Activated naive CD4-positive, alpha-beta T cell treated with anti-CD3 and anti-CD28 coated beads, Interleukin-2, amount 50 U/mL, for 16 hours (primary cell): ENCODE measurements around the gene MSANTD1.
"Not testable (repeated sequence)": the region's sequence is repeated elsewhere in the genome, so short reads cannot be mapped to it uniquely, and the experiment has no call there.

ENCODE experiments used
- DNase-seq: peaks from one replicate; pipeline ENCODE4 v3.0.0-alpha.2; 2020

MSANTD1 gene

DNA sequence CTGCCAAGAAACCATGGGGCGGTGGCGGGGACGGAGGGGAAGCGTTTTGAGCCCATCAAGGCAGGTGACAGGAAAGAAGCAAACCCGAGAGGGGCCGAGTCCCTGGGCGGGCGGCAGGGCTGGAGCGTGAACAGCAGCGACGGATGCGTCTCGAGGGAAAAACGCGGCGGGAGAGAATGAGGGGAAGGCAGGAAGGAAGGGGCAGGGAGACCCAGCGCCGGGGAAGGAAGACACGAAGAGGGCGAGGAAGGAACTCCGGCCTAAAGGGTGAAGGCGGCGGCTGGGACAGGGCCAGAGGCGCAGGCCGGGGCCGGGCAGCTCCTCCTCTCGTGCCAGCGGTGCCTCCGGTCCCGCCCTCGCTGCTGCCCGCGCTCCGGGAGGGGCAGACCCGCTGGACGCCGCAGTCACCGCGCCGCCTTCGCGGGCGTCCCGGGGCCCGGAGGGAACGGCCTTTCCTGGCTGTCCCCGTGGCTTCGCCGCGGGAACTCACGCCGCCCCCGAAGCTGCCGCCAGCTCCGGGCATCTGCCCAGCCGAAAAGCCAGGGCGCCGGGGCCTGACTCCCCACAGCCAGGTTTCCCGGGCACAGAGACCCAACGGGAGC, 43.1 kb downstream of the MSANTD1 start:
- DNase-seq = no peak

DNA sequence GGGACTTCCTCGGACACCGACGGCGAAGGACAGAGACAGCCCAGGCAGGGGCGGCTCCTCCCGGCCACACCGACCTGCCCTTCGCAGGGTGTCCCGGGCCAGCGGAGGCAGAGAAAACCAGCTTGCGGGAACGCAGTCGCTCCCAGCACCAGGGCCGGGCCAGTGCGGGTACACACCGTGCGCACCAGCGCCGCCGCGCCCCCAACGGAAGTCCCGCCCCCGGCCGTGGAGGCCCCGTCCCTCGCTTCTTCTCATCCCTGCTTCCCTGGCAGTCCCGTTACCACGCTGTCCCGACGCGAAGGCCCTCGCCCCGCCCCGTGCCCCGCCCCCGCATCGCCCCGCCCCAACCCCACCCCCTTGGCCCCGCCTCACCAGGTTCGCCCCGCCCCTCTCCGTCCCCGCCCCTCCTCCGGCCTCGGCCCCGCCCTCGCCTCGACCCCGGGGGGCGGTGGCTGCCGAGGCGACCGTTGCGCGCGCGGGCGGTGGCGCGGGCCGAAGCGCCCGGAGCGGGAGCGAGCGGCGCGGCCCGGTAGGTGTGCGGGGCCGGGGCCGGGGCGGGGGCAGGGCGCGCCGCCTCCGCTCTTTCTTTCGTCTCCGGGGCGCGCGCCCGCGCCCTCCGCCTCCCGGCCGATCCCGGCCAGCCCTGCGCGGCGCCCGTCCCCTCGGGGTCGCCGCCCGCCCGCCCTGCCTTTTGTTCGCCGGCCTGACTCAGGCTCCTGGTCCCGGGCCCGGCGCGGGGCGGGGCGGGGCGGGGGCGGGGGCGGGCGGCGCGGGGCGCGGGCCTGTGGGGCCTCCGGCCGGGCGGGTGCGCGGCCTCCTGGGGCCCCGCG, 43.8 kb downstream of the MSANTD1 start, which contains the start of gene RGS12:
RGS12 (plus strand) TSS at position 451 of the 830 bp plus-strand sequence. CDS start 23,150 bp downstream, outside the sequence.
- peak; percentile 92 for DNase-seq

DNA sequence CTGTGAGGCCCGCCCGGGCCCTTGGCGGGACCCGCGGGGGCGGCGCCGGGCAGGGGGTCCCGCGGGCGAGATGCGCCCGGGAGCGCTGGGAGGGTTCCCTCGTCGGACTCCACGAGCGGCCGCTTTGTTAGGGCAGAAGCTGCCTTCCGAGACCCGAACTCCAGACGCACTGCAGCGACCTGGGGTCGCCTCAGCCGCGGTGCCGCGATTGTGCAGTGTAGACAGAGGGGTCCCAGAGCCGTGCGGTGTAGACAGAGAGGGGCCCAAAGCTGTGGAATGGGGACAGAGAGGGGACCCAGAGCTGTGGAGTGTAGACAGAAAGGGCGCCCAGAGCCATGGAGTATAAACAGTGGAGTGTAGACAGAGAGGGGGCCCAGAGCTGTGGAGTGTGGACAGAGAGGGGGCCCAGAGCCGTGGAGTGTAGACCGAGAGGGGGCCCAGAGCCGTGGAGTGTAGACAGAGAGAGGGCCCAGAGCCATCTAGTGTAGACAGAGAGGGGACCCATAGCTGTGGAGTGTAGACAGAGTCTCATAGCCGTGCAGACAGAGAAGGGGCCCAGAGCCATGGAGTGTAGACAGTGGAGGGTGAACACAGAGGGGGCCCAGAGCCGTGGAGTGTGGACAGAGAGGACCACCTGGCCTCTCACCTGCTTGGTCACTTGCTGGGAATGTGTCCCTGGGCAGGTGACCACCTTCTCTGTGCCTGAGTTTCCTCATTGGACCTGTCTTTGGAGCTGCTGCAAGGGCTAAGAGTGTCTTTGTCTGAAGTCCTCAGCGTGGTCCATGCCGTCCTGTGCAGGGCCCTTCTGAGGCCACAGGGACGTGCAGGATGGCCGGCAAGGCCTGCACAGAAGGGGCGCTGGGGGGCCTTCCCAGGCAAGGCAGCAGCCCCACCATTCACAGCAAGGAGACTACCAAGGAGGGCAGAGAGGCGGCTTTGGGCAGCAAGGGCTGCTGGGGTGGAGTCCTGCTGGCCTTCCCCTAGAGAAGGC, 44.7 kb downstream of the MSANTD1 start:
- no peak for DNase-seq

DNA sequence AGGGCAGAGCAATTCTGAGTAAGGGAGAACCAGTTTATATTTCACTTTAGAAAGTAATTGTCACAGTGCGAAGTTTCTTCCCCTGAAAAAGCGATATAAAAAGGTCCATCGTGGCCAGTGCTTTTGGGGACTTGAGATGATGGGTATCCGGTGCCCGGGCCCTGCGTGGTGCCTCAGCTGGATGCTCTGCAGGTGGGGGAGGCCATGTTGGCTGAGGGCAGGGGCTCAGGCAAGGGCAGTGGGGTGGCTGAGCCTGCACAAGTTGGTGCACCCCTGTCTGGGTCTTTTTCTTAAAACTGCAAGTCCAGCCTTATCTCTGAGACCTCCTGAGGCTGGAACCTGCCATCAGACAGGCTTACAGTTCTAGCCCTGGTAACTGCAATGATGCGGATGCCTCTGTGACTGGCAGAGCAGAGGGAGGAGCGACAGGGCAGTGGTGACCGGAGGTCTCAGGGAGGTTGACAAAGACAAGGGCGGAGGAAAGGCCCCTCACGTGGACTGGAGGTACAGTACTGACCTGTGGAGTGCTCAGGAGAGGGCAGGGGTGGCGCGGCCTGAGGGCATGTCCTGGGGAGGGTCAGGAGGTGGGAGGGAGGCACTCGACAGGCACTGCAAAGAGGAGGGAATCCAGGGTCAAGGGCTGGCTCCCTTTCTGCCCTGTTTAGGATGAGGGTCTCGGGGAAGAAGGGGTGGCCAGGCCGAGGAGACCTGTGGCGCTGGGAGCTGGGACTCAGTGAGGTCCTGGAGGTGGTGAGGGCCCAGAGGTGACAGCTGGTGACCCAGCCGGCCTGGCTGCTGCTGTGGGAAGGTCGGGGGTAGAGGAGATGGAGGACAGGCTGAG, 45.7 kb downstream of the MSANTD1 start:
- no peak for DNase-seq

DNA sequence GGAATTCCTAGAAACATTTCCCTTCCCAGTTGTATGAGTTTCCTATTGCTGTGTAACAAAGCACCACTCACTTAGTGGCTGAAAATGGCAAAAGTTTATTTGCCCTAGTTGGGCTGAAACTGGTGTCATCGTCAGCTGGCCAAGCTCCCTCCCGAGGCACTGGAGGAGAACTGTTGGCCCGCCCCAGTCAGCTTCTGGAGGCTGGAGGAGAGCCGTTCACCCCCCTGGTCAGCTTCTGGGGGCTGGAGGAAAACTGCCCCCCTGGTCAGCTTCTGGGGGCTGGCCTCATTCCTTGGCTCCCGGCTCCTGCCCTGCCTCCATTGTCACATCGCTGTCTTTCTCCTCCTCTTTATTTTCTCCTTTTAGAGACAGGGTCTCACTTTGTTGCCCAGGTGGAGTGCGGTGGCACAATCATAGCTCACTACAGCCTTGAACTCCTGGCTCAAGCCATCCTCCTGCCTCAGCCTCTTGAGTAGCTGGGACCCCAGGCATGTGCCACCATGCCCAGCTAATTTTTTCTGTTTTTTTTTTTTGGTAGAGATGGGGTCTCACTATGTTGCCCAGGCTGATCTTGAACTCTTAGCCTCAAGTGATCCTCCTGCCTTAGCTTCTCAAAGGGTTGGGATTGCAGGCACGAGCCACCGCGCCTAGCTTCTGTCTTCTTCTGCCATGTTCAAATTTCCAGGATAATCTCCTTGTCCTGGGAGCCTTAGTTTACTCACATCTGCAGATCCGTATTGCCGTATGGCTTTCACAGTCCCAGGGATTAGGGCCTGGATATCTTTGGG, 47.1 kb downstream of the MSANTD1 start:
- no peak for DNase-seq

DNA sequence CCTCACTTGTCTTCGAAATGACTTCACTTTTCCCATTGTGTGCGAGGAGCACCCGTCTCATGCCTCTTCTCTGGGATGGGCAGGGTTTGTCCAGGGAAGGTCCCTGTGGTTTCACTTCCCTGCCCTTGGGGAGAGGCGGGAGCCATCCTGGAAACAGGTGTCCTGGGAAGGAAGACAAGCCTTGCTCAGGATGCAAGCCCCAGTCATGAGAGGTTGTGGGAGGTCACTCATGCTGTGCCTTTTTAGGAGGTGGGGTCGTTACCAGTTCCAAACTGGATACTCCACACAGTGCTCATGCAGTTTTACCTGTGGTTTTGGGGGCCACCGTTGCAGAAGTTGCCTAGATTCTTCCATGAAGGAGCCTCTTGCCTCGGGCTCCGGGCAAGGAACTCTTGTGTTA, 47.7 kb downstream of the MSANTD1 start:
- DNase-seq = no peak

DNA sequence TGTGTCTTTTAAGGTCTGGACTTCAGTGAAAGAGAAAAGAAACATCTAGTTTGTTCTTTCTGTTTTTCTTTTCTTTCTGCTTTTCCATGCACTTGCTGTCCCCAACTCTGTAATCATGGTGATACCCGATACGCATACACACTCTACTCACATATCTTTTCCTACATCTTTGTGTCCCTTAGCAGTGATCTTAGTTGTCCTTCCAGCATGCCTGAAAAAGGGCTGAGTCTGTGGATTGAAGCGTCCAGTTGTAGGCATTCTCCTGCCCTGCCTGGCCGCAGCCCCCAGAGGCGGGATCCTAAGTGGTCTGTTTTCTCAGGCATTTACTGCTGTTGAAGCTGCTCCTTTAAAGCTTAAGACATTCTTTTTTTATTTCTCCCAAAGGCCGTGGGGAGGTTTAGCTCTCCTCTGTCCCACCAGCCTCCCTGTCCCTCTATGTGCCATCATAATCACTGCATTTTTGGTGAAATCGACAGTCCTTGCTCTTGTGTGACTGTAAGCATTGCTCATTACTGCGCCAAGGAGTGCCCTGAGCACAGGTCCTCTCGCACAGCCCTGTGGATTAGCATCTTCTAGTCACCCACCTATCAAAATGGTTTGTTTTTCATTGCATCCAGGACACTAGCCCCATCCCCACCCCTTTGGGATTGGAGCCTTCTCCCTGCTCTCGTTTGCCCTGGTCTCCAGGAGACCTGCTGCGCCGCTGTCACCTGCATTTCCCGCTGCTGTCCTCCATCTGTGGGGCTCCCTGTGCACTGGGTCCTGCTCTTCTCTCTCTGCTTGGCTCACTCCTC, 48.3 kb downstream of the MSANTD1 start:
- DNase-seq = no peak

DNA sequence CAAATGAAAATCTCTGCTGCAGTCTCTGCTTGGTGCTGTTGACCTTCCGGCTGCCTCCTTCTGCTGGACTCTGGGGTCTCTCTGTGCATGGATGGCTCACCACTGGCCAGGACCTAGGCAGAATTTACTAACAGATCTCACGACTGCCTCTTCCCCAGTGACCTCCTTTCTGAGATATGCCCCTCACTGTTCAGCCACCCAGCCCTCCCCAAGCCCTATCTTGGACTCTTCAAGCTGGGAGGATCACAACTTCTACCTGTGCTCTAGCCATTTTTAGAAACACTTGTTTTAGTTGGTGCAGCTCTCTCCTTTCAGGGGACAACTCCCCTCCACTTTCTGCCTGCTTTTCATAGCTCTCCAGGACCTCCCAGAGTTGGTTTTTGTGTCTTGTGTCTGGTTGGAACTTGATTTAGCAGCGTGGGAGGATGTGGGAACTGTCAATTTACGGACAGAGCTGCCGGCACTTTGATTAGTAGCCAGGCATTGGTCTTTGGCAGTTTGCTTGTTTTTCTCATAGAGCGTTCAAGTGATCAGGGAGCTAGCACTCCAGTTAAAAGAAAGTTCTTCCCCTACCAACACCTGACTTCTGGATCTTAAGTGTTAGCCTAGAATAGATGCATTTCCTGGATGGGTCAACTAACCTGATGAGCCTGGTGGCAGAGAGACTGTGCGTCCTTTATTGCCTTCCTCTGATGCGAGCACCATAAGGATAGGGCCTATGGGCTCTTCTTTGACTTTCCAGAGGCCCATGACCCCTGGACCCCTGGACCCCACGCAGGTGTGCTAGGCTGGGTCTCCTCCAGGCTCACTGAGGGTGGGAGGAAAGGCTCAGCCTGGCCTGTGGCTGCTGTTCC, 50.4 kb downstream of the MSANTD1 start:
- DNase-seq = no peak

DNA sequence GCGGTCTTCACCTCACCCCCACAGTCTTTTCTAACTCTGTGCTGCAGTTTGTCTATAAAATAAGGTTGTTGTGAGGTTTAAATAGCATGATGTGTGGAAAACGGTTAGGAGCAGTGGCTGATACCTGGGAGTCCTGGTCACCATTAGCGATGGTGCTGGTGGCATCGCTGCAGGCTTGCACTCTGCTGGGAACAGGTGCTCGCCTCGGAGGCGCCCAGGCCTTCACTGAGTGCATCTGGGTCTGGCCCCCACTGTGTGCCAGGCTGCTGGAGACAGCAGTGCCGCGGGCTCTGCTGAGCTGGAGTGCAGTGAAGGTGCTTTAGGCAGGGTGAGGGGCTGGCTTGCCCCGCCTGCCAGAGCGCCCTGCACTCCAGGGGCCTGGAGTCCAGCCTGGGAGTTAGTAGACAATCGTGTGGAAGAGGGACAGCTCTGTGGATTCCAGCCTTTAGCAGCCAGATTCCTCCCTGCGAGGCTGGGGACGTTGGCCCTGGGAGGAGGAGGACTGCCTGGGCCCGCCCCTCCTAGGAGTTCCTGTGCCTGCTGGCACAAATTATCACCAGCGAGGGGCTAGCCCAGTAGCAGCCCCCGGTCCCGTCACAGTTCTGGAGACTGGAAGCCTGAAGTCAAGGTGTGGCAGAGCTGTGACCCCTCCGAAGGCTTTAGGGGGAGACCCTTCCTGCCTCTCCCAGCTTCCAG, 51.2 kb downstream of the MSANTD1 start:
- no peak for DNase-seq

DNA sequence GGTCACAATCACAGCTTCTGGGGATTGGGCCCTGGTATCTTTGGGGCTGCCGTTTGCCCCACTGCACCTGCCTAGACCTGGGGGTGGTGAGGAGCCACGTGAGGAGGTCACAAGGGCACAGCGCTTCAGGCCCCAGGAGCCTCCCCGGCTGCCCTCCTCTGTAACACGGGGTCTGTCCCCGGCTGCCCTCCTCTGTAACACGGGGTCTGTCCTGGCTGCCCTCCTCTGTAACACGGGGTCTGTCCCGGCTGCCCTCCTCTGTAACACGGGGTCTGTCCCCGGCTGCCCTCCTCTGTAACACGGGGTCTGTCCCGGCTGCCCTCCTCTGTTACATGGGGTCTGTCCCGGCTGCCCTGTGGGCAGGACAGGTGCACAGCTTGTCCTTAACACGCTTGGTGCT, 51.9 kb downstream of the MSANTD1 start:
- DNase-seq = not testable (repeated sequence)

DNA sequence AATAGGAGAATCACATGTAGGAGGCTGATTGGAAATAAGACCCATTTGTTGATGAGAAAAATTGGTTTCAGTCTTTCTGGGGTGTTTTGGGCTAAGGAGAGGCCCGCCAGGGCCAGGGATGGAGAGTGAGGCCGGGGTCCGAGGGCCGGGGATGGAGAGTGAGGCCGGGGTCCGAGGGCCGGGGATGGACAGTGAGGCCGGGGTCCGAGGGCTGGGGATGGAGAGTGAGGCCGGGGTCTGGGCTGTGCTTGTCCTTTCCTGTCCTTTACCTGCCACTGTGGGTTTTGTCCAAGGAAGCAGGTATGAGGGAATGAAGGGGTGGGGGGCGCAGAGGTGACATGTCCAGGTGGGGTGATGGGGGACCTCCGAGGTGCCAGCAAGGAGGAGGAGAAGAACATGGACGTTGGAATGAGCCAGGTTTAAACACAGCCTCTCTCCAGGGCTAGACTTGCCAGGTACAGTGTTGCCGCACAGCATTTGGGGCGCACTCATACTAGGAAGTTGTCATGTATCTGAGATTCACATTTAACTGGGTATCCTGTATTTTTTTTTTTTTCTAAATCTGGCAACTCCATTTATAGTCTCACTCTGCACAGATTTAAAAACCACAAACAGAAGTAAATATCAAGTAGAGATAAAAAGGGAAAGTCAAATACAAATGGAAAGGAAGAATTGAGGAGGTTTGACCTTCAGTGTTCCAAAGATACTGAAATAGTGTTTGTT, 52.7 kb downstream of the MSANTD1 start:
- DNase-seq = no peak

DNA sequence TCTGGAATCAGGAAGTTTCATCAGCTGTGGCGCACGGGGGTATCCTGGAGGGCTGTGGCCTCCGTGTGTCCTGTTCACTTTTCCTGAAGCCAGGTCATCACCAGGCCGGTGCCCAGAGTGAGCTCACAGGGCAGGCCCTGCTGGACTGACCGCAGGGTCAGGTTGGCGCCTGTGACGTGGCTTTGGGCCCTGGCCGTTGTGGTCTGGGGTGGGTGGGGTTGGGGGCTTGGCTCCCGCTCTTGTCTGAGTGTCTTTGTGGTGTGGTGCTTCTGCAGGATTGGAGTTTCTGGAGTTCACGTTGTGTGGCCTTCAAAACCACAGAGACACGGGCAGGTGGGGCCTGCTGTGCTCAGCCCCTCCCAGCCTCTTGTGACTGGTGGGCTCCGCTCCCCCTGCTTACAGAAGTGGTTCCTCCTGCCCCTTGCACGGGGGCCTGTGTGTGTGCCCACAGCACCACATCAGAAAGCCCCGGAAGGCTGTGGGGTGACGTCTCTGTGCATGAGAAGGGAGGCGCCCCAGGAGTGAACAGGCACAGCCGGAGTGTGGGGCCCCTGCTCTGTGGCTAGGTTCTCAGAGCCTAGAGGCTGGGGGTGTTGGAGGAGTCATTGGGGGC, 53.3 kb downstream of the MSANTD1 start:
- DNase-seq = peak; percentile 71

DNA sequence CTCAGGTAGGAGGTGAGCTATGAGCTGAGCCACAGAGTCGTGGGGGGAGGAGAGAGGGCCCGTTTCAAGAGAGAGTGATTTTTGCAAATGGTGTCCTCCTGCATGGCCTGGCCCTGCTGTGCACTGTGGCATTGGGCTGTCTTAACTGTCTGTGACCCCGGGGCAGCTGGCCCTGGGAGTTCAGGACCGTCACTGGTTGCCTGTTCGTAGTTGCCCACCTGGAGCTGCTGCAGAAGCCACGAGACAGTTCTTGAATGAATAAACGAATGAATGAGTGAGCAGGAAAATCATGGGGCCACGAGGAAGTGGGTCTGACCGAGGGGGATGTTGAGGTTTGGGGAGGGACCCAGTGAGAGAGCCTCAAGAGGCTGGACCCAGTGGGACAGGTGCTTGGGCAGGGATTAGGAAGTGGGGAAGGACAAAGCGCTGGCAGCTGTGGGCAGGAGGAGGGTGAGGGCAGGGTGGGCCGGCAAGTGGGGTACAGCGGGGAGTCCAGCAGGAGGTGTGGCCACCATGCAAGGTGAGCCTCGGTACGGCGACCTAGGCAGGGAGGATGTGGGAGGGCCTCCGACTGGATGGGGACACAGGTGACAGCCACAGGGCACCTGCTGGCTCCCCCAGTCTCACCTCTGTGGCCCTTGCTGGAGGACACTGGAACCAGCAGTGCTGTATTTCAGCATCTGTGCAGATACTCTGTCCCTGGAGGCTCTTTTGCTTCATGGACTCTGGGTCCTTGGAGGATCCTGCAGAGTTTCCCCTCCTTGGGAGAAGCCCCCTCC, 54.0 kb downstream of the MSANTD1 start:
- DNase-seq = no peak

DNA sequence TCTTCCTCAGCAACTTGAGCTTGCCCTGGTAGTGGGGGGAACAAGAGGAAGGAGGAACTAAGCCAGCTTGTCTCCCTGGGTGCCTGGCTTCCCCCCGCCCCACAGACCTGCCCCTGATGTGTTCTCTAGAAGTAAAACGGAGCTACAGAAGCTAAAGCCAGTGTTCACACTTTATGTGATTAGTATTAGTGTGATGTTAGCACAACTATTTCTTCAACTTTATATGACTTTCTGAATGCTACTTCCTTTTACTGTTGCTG, 54.5 kb downstream of the MSANTD1 start:
- DNase-seq = no peak

DNA sequence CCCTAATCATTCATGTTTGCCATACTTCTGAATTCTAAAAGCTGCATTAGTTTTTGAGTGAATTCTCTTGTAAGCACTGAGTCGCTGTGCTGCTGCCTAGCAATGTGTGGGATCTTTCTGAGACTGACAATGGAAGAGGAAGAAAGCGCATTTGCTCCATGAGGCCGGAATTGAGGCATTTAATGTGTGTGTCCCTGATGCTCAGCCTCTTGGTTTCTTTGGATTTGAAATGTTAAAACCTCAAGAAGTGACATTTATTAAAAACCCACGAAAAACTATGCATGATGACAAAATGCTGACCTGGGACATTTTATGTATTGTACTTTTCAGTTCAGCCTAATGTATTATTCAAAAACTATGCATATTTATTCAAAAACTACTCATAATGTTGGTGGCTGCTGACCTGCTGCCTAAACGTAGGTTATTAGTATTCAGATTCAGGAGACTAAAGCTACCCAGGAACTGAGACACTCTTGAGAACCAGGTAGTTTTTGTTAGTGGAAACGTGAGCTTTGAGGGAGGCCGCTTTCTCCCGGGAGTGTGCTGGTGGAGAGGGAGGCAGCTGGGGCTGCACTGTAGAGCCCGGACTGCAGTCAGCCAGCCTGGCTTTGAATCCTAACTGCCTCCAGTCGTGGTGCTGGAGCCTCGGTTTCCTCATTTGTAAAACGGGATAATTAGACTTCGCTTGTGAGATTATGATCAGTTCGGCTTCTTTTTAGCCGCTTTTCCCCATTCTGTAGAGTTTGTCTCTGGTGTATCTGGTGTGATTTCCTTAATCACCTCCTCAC, 55.2 kb downstream of the MSANTD1 start:
- DNase-seq = no peak
